Left lung (tissue), 10 donors: ENCODE data around the gene RALGAPA1. TPM values are rescaled to one million over a fixed set of nuclear protein-coding genes. Genes with fewer than 3 reads are reported as not detected.

Experiments
- ATAC-seq: fragments of 200-7000 bp; cut with Tn5 transposase; one replicate; pipeline ENCODE4 v1.9.1; 2020; ENCODE audit warnings: moderate library complexity
- DNase-seq, 4 donors: peaks; one replicate each; pipeline ENCODE4 v3.0.0-alpha.2; 2013 to 2020
- H3K27ac ChIP-seq, 2 donors: fragments of 200-600 bp; sonication (generic) in 1 of 2; one replicate each; pipeline versions ENCODE4 v1.5.0 to v1.8.0; 2020 to 2021
- H3K27me3 ChIP-seq, 2 donors: fragments of 200-600 bp; sonication (generic) in 1 of 2; one replicate each; pipeline versions ENCODE4 v1.5.0 to v1.8.0; 2020 to 2021
- H3K36me3 ChIP-seq, 2 donors: fragments of 200-600 bp; sonication (generic) in 1 of 2; one replicate each; pipeline versions ENCODE4 v1.5.0 to v1.8.0; 2020 to 2021
- H3K4me1 ChIP-seq, 2 donors: fragments of 200-600 bp; one replicate each; pipeline ENCODE4 v1.8.0; 2021
- H3K4me3 ChIP-seq, 2 donors: fragments of 200-600 bp; sonication (generic) in 1 of 2; one replicate each; pipeline versions ENCODE4 v1.5.0 to v1.8.0; 2020 to 2021; ENCODE audit warnings: mild to moderate bottlenecking in 1 of 2
- H3K9me3 ChIP-seq, 2 donors: fragments of 200-600 bp; sonication (generic) in 1 of 2; one replicate each; pipeline versions ENCODE4 v1.5.0 to v1.8.0; 2020 to 2021
- CTCF ChIP-seq, 2 donors: fragments of 200-600 bp; sonication (generic) in 1 of 2; IDR thresholded peaks; one replicate each; pipeline versions ENCODE4 v1.5.0 to v1.8.0; 2021; ENCODE audit warnings: antibody characterized with exemption in 2 of 2
- intact Hi-C, 2 donors: fragments of 100-400 bp; cut with DNase I; formaldehyde crosslinking; loops; one replicate each; pipeline versions ENCODE4 v1.11.2 to v1.14.2; 2022
- polyA plus RNA-seq, 6 donors: library from polyadenylated mRNA; unstranded; fragments of 120-200 nt; gene quantifications; one replicate each; pipeline ENCODE4 v1.2.1, GENCODE V29; 2013; ENCODE audit not compliant: insufficient read length in 6 of 6
- total RNA-seq, 2 donors: library from RNA; stranded (reverse); fragmentation: NEBNext Ultra II Directional; extraction: Animal tissue kit (Norgen Biotek cat#: 25700); gene quantifications; one replicate each; pipeline ENCODE4 v1.2.1, GENCODE V29; 2021
- donor health status: DM: no; HTN: yes; CAD: no.
- donor health status: DM: no; HTN: no; CAD: no.

Gene RALGAPA1
- total and polyA plus RNA-seq, 8 donors = 42.0 to 58.7 (median 48.0) TPM

- TF ChIP-seq CTCF (IDR thresholded peaks at IDR 0.05) = no peak
- H3K4me1 ChIP-seq = no peaks in the 10 kb centered on the region
- H3K27me3 ChIP-seq = no peaks in the 10 kb centered on the region
- no peaks in the 10 kb centered on the region for H3K36me3 ChIP-seq
- H3K9me3 ChIP-seq = no peaks in the 10 kb centered on the region
- H3K27ac ChIP-seq = no peak overlapping the region
- intact Hi-C loops = no loop called here
- no peak overlapping the region for H3K4me3 ChIP-seq
- ATAC-seq (no peak), DNase-seq (no peak)
Observed at GRCh38 chr14:35557221-35557747, 251.8 kb downstream of the RALGAPA1 start.

GRCh38 chr14:35556548-35556947, 252.5 kb downstream of the RALGAPA1 start:
- no peaks in the 10 kb centered on the region for H3K4me1 ChIP-seq
- DNase-seq (no peak), ATAC-seq (no peak)
- H3K36me3 ChIP-seq = no peaks in the 10 kb centered on the region
- no peak overlapping the region for H3K4me3 ChIP-seq
- H3K27ac ChIP-seq = no peak overlapping the region
- intact Hi-C loops = no loop called here
- no peak for TF ChIP-seq CTCF (IDR thresholded peaks at IDR 0.05)
- no peaks in the 10 kb centered on the region for H3K9me3 ChIP-seq
- no peaks in the 10 kb centered on the region for H3K27me3 ChIP-seq

GRCh38 chr14:35553808-35554207, 255.3 kb downstream of the RALGAPA1 start:
- H3K27ac ChIP-seq = no peak overlapping the region
- H3K36me3 ChIP-seq = no peaks in the 10 kb centered on the region
- no peaks in the 10 kb centered on the region for H3K27me3 ChIP-seq
- ATAC-seq = peak; percentile 44
- no peaks in the 10 kb centered on the region for H3K9me3 ChIP-seq
- intact Hi-C loops = no loop called here
- no peak for TF ChIP-seq CTCF (IDR thresholded peaks at IDR 0.05)
- no peak overlapping the region for H3K4me3 ChIP-seq
- H3K4me1 ChIP-seq = no peaks in the 10 kb centered on the region
- no peak for DNase-seq

- Histone ChIP-seq H3K36me3 (no peaks in the 10 kb centered on the region), H3K27me3 (no peaks in the 10 kb centered on the region), H3K9me3 (no peaks in the 10 kb centered on the region), H3K4me1 (no peaks in the 10 kb centered on the region), H3K4me3 (no peak overlapping the region), H3K27ac (no peak overlapping the region)
- intact Hi-C loops = no loop called here
- ATAC-seq (no peak), DNase-seq (no peak)
- no peak for TF ChIP-seq CTCF (IDR thresholded peaks at IDR 0.05)
Observed at GRCh38 chr14:35551081-35551480, 258.0 kb downstream of the RALGAPA1 start.

GRCh38 chr14:35549551-35549950, 259.5 kb downstream of the RALGAPA1 start:
- Histone ChIP-seq H3K27me3 (no peaks in the 10 kb centered on the region), H3K36me3 (no peaks in the 10 kb centered on the region), H3K4me3 (no peak overlapping the region), H3K9me3 (no peaks in the 10 kb centered on the region), H3K4me1 (no peaks in the 10 kb centered on the region), H3K27ac (no peak overlapping the region)
- DNase-seq (no peak), ATAC-seq (no peak)
- no peak for TF ChIP-seq CTCF (IDR thresholded peaks at IDR 0.05)
- intact Hi-C loops = no loop called here
